ENCODE data around the gene TNPO2. TPM values are rescaled to one million over a fixed set of nuclear protein-coding genes. Genes with fewer than 3 reads are reported as not detected.
A peak's percentile ranks its signal among the peaks of the same experiment; 100 is the strongest.

TNPO2 gene
- total RNA-seq, 1 experiment from 2014 or later, result 105 TPM

DNA sequence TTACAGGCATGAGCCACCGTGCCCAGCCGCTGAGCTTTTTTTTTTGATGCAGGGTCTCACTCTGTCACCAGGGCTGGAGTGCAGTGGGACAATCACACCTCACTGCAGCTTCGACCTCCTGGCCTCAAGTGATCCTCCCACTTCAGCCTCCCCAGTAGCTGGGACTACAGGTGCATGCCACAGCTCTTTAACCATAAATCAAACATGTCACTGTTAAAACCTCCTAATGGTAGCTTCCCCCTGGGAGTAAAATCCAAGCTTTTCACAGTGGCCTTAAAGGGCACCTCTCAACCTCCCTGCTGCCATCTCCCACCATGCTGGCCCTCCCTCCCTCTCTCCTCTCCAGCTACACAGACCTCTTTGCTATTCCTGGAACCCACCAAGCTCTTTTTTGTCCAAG is 37.9 kb downstream of the TNPO2 start:
- Mint-ChIP-seq H3K27ac (no peak overlapping the region), H3K4me3 (no peak overlapping the region), H3K27me3 (ENCODE audit: low read depth) (no peaks in the 10 kb centered on the region), H3K36me3 (peaks cover 4% of the 10 kb centered on the region), H3K4me1 (peaks cover 4% of the 10 kb centered on the region; the same call in 1 of the 2 replicates), H3K9me3 (no peaks in the 10 kb centered on the region)
- TF ChIP-seq FOXP1 (CRISPR knock-in tag; IDR thresholded peaks at IDR 0.05; ENCODE audit: borderline replicate concordance) (no peak), NFYB (CRISPR knock-in tag; conservative IDR thresholded peaks at IDR 0.05; ENCODE audit: low read depth) (no peak), TEAD4 (CRISPR knock-in tag; IDR thresholded peaks at IDR 0.05) (no peak)
- TF ChIP-seq, protein P1, sequence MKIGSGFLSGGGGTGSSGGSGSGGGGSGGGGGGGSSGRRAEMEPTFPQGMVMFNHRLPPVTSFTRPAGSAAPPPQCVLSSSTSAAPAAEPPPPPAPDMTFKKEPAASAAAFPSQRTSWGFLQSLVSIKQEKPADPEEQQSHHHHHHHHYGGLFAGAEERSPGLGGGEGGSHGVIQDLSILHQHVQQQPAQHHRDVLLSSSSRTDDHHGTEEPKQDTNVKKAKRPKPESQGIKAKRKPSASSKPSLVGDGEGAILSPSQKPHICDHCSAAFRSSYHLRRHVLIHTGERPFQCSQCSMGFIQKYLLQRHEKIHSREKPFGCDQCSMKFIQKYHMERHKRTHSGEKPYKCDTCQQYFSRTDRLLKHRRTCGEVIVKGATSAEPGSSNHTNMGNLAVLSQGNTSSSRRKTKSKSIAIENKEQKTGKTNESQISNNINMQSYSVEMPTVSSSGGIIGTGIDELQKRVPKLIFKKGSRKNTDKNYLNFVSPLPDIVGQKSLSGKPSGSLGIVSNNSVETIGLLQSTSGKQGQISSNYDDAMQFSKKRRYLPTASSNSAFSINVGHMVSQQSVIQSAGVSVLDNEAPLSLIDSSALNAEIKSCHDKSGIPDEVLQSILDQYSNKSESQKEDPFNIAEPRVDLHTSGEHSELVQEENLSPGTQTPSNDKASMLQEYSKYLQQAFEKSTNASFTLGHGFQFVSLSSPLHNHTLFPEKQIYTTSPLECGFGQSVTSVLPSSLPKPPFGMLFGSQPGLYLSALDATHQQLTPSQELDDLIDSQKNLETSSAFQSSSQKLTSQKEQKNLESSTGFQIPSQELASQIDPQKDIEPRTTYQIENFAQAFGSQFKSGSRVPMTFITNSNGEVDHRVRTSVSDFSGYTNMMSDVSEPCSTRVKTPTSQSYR (CRISPR knock-in tag; IDR thresholded peaks at IDR 0.05), result no peak
- TF ChIP-seq, protein P2, sequence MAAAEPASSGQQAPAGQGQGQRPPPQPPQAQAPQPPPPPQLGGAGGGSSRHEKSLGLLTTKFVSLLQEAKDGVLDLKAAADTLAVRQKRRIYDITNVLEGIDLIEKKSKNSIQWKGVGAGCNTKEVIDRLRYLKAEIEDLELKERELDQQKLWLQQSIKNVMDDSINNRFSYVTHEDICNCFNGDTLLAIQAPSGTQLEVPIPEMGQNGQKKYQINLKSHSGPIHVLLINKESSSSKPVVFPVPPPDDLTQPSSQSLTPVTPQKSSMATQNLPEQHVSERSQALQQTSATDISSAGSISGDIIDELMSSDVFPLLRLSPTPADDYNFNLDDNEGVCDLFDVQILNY (CRISPR knock-in tag; IDR thresholded peaks at IDR 0.05), result no peak
- TF ChIP-seq, protein P3, sequence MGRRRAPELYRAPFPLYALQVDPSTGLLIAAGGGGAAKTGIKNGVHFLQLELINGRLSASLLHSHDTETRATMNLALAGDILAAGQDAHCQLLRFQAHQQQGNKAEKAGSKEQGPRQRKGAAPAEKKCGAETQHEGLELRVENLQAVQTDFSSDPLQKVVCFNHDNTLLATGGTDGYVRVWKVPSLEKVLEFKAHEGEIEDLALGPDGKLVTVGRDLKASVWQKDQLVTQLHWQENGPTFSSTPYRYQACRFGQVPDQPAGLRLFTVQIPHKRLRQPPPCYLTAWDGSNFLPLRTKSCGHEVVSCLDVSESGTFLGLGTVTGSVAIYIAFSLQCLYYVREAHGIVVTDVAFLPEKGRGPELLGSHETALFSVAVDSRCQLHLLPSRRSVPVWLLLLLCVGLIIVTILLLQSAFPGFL (CRISPR knock-in tag; IDR thresholded peaks at IDR 0.05; ENCODE audit: borderline replicate concordance), result no peak
- DNase-seq (ENCODE audit: low spot score) (no peak), ATAC-seq (no peak)
- CTCF ChIA-PET, result interaction anchor here (0.7 to 1.9 kb wide), 3 partner anchors 13 to 280 kb away, joined by 3 to 6 read pairs (median 3); no protein-coding TSS in a partner anchor
- POLR2A ChIA-PET, result no interaction called here

DNA sequence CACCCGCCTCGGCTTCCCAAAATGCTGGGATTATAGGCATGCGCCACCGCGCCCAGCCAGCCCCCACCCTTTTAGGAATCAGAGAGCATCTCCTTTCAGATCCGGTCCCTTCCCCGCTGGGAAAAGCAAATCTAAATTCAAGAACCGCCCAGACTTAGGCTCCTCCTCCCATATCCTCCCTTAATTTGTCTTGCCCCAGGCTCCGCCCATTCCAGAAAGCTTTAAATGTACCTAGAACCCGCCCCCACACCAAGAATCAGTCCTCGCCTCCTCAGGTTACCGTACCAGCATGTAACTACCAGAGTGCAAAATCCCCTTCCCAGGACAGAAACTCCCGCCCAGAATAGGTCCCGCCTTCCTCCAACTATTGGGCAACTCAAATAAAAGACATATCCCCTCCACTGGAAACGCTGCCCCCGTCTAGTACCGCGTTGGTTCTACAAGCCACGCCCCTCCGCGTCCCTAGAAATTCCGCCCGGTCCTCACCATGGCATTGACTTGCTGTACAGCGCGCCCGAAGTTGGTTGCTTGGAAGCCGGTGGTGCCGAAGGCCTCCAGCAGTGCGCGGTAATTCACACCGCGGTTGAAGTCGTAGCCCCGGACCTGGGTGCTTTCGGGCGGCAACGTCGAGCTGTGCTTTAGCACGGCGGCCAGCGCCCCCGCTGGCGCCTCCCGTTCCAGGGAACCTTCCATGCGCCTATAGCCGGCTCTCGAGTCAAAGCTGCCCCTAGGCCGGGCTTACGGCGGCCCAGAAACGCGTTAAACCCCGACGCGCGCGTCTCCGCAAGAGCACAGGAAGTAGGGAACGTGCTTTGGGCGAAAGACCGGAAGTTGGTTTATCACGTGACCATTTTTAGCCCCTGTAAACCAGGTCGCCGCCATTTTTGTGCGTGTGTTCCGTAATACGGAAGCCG is 42.4 kb downstream of the TNPO2 start, which contains the start of gene DHPS:
DHPS (minus strand) TSS at position 807 of the 914 bp plus-strand sequence; CDS start at position 693, 114 bp downstream.
- peak within 1 kb of the TSS; percentile 89 for H3K4me3 Mint-ChIP-seq
- DNase-seq (ENCODE audit: low spot score) (peak; percentile 92), ATAC-seq (peak; percentile 89)
- H3K27me3 Mint-ChIP-seq (ENCODE audit: low read depth), result no peaks in the 10 kb centered on the region
- CTCF ChIA-PET, result interaction anchor here (0.6 to 2.5 kb wide), 9 partner anchors 10 to 79 kb away, joined by 3 to 22 read pairs (median 4); no protein-coding TSS in a partner anchor
- POLR2A ChIA-PET, result interaction anchor here (0.6 to 1.8 kb wide), 10 partner anchors 15 to 1107 kb away, joined by 3 to 13 read pairs (median 4); partner anchors contain the start of gene FBXW9
- H3K4me1 Mint-ChIP-seq, result peaks cover 5% of the 10 kb centered on the region; the same call in 1 of the 2 replicates
- H3K36me3 Mint-ChIP-seq, result peaks cover 31% of the 10 kb centered on the region
- peak within 1 kb of the TSS; percentile 99 for H3K27ac Mint-ChIP-seq
- no peaks in the 10 kb centered on the region for H3K9me3 Mint-ChIP-seq
- TF ChIP-seq, protein P4, sequence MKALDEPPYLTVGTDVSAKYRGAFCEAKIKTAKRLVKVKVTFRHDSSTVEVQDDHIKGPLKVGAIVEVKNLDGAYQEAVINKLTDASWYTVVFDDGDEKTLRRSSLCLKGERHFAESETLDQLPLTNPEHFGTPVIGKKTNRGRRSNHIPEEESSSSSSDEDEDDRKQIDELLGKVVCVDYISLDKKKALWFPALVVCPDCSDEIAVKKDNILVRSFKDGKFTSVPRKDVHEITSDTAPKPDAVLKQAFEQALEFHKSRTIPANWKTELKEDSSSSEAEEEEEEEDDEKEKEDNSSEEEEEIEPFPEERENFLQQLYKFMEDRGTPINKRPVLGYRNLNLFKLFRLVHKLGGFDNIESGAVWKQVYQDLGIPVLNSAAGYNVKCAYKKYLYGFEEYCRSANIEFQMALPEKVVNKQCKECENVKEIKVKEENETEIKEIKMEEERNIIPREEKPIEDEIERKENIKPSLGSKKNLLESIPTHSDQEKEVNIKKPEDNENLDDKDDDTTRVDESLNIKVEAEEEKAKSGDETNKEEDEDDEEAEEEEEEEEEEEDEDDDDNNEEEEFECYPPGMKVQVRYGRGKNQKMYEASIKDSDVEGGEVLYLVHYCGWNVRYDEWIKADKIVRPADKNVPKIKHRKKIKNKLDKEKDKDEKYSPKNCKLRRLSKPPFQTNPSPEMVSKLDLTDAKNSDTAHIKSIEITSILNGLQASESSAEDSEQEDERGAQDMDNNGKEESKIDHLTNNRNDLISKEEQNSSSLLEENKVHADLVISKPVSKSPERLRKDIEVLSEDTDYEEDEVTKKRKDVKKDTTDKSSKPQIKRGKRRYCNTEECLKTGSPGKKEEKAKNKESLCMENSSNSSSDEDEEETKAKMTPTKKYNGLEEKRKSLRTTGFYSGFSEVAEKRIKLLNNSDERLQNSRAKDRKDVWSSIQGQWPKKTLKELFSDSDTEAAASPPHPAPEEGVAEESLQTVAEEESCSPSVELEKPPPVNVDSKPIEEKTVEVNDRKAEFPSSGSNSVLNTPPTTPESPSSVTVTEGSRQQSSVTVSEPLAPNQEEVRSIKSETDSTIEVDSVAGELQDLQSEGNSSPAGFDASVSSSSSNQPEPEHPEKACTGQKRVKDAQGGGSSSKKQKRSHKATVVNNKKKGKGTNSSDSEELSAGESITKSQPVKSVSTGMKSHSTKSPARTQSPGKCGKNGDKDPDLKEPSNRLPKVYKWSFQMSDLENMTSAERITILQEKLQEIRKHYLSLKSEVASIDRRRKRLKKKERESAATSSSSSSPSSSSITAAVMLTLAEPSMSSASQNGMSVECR (CRISPR knock-in tag; IDR thresholded peaks at IDR 0.05; ENCODE audit: borderline replicate concordance), result peak; percentile 68; the same call in 1 of the 2 replicates
- TF ChIP-seq ZNF232 (CRISPR knock-in tag; IDR thresholded peaks at IDR 0.05) (no peak), EMX1 (CRISPR knock-in tag; IDR thresholded peaks at IDR 0.05) (no peak), RORB (CRISPR knock-in tag; IDR thresholded peaks at IDR 0.05) (no peak), ZBTB21 (CRISPR knock-in tag; IDR thresholded peaks at IDR 0.05; ENCODE audit: borderline replicate concordance) (peak; percentile 56; the same call in 1 of the 2 replicates), NR2C2 (CRISPR knock-in tag; IDR thresholded peaks at IDR 0.05) (no peak), MXD4 (CRISPR knock-in tag; IDR thresholded peaks at IDR 0.05; ENCODE audit: borderline replicate concordance) (no peak), NR3C1 (CRISPR knock-in tag; conservative IDR thresholded peaks at IDR 0.05; ENCODE audit: low read depth) (no peak), KAT7 (CRISPR knock-in tag; IDR thresholded peaks at IDR 0.05; ENCODE audit: borderline replicate concordance) (0 out of 2 replicates have a peak, but pooled peaks have one; percentile 68)
- TF ChIP-seq, protein P5, sequence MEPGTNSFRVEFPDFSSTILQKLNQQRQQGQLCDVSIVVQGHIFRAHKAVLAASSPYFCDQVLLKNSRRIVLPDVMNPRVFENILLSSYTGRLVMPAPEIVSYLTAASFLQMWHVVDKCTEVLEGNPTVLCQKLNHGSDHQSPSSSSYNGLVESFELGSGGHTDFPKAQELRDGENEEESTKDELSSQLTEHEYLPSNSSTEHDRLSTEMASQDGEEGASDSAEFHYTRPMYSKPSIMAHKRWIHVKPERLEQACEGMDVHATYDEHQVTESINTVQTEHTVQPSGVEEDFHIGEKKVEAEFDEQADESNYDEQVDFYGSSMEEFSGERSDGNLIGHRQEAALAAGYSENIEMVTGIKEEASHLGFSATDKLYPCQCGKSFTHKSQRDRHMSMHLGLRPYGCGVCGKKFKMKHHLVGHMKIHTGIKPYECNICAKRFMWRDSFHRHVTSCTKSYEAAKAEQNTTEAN (CRISPR knock-in tag; IDR thresholded peaks at IDR 0.05), result no peak
- TF ChIP-seq, protein P6, sequence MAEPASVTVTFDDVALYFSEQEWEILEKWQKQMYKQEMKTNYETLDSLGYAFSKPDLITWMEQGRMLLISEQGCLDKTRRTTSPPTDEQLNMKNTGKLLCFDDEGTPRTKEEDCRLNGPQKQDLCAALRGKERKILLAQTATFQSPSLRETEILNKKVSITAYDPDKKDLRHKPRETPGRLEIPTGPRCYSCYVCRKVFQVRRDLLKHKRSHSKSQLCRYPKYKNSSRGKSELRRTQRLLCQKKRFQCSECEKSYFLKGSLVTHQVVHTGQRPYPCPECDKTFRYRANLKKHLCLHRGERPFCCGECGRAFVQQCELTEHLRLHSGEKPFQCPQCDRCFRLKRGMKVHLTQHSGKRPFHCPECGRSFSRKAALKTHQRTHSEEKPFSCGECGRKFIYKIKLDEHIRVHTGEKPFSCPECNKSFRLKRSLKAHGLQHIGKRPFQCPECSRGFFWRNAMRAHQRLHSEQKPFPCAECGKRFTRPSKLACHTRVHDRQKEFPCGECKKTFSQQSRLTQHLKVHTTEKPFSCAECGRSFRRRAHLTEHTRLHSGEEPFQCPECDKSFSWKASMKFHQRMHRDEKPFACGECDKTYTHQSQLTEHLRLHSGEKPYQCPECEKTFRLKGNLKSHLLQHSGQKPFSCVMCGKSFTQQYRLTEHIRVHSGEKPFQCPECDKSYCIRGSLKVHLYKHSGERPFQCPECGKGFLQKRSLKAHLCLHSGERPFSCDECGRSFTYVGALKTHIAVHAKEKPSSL (CRISPR knock-in tag; conservative IDR thresholded peaks at IDR 0.05), result no peak
- TF ChIP-seq, protein P7, sequence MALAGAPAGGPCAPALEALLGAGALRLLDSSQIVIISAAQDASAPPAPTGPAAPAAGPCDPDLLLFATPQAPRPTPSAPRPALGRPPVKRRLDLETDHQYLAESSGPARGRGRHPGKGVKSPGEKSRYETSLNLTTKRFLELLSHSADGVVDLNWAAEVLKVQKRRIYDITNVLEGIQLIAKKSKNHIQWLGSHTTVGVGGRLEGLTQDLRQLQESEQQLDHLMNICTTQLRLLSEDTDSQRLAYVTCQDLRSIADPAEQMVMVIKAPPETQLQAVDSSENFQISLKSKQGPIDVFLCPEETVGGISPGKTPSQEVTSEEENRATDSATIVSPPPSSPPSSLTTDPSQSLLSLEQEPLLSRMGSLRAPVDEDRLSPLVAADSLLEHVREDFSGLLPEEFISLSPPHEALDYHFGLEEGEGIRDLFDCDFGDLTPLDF (CRISPR knock-in tag; IDR thresholded peaks at IDR 0.05), result no peak

Measured in WTC11 (cell line).